ENCODE measurements around the gene TMEM114.
"Not testable (repeated sequence)": the region's sequence is repeated elsewhere in the genome, so short reads cannot be mapped to it uniquely, and the experiment has no call there.

The TMEM114 gene

GRCh38 chr16:8572919-8573724 lies 17.2 kb downstream of the TMEM114 start:
- POLR2A ChIA-PET, result no interaction called here
- DNase-seq (ENCODE audit: low read depth, low spot score), result no peak
- CTCF ChIA-PET, result interaction anchor here (1.0 to 5.0 kb wide), 10 partner anchors 9 to 311 kb away, joined by 3 to 43 read pairs (median 10); no protein-coding TSS in a partner anchor
- H3K4me3 ChIP-seq (ENCODE audit: low read depth, low read length), result no peak overlapping the region; the same call in 1 of the 2 replicates
- peak; percentile 19 for TF ChIP-seq CTCF (IDR thresholded peaks at IDR 0.05; ENCODE audit: insufficient read depth, low read length, missing control alignments)

GRCh38 chr16:8572063-8572918 lies 18.0 kb downstream of the TMEM114 start:
- TF ChIP-seq CTCF (IDR thresholded peaks at IDR 0.05; ENCODE audit: insufficient read depth, low read length, missing control alignments), result no peak
- POLR2A ChIA-PET, result no interaction called here
- H3K4me3 ChIP-seq (ENCODE audit: low read depth, low read length), result no peak overlapping the region
- no peak for DNase-seq (ENCODE audit: low read depth, low spot score)
- CTCF ChIA-PET, result interaction anchor here (1.0 to 5.0 kb wide), 13 partner anchors 10 to 312 kb away, joined by 3 to 43 read pairs (median 5); no protein-coding TSS in a partner anchor

- no peak overlapping the region for H3K4me3 ChIP-seq (ENCODE audit: low read depth, low read length)
- POLR2A ChIA-PET, result no interaction called here
- no peak for TF ChIP-seq CTCF (IDR thresholded peaks at IDR 0.05; ENCODE audit: insufficient read depth, low read length, missing control alignments)
- CTCF ChIA-PET, result interaction anchor here (1.4 to 5.5 kb wide), 8 partner anchors 11 to 228 kb away, joined by 3 to 114 read pairs (median 14); partner anchors contain the start of gene METTL22
- peak; percentile 23 for DNase-seq (ENCODE audit: low read depth, low spot score)
Observed at GRCh38 chr16:8571061-8571596, 19.2 kb downstream of the TMEM114 start.

- ChIA-PET POLR2A (interaction anchor here (1.4 kb wide), 1 partner anchor 81 kb away, joined by 3 read pairs; no protein-coding TSS in a partner anchor), CTCF (interaction anchor here (1.4 to 5.5 kb wide), 6 partner anchors 51 to 463 kb away, joined by 3 to 114 read pairs (median 38); partner anchors contain the start of gene METTL22)
- DNase-seq (ENCODE audit: low read depth, low spot score); H3K4me3 ChIP-seq (ENCODE audit: low read depth, low read length): not testable (repeated sequence)
Observed at GRCh38 chr16:8570393-8570792, 19.9 kb downstream of the TMEM114 start.

GRCh38 chr16:8569650-8570346 lies 20.5 kb downstream of the TMEM114 start:
- ChIA-PET POLR2A (interaction anchor here (1.1 to 1.4 kb wide), 2 partner anchors 66 to 82 kb away, joined by 3 read pairs; no protein-coding TSS in a partner anchor), CTCF (interaction anchor here (1.0 to 5.5 kb wide), 11 partner anchors 10 to 1941 kb away, joined by 3 to 114 read pairs (median 13); partner anchors contain the start of gene METTL22)
- no peak for TF ChIP-seq CTCF (IDR thresholded peaks at IDR 0.05; ENCODE audit: insufficient read depth, low read length, missing control alignments)
- H3K4me3 ChIP-seq (ENCODE audit: low read depth, low read length), result no peak overlapping the region
- DNase-seq (ENCODE audit: low read depth, low spot score), result no peak

- DNase-seq (ENCODE audit: low read depth, low spot score), result no peak
Observed at GRCh38 chr16:8568231-8568617, 22.1 kb downstream of the TMEM114 start.

More at GRCh38 chr16:8568231-8568617, 22.1 kb downstream of the TMEM114 start:
- H3K4me3 ChIP-seq (ENCODE audit: low read depth, low read length), result no peak overlapping the region
- ChIA-PET POLR2A (no interaction called here), CTCF (interaction anchor here (1.0 to 5.5 kb wide), 13 partner anchors 12 to 476 kb away, joined by 3 to 114 read pairs (median 10); partner anchors contain the start of genes METTL22, PMM2 and TMEM186)
- TF ChIP-seq CTCF (IDR thresholded peaks at IDR 0.05; ENCODE audit: insufficient read depth, low read length, missing control alignments), result no peak
